GM12878 (cell line): ENCODE results near the gene GPC6. TPM values are rescaled to one million over a fixed set of nuclear protein-coding genes. Genes with fewer than 3 reads are reported as not detected.

ENCODE experiments used
- ATAC-seq: fragments of 200-7000 bp; cut with Tn5 transposase; 3 replicates; pipeline ENCODE4 v1.9.1; 2020; ENCODE audit warnings: mild to moderate bottlenecking, moderate library complexity
- BruUV-seq: library from RNA; stranded (reverse); fragments of 400-500 nt; replicated peaks from 2 replicates; lab custom pipeline; 2021; lab: Mats Ljungman, UMichigan
- CTCF ChIA-PET: fragments of 300-600 bp; sonication (Branson Sonifier 250); formaldehyde crosslinking; extraction: SDS; loops from one replicate; lab custom pipeline; 2021; ENCODE audit warnings: inconsistent platforms; lab: Yijun Ruan, JAX
- POLR2A ChIA-PET: fragments of 350-600 bp; formaldehyde crosslinking; extraction: SDS; loops from one replicate; lab custom pipeline; 2021; ENCODE audit warnings: inconsistent platforms; lab: Charles Lee
- RAD21 ChIA-PET: fragments of 300-600 bp; sonication (Branson Sonifier 250); formaldehyde crosslinking; loops from one replicate; lab custom pipeline; 2023; ENCODE audit warnings: antibody characterized with exemption; ENCODE audit not compliant: unreplicated experiment; lab: Charles Lee
- SMC1A ChIA-PET: fragments of 300-600 bp; sonication (Branson Sonifier 250); formaldehyde crosslinking; loops from one replicate; lab custom pipeline; 2023; ENCODE audit not compliant: unreplicated experiment, uncharacterized antibody; lab: Charles Lee
- DNase-seq: peaks from one replicate; pipeline ENCODE4 v3.0.0-alpha.2; 2011; ENCODE audit warnings: low read depth, low spot score
- FAIRE-seq: peaks from 3 replicates; lab custom pipeline; 2011; peaks lifted over from hg19 to GRCh38; lab: Jason Lieb, UNC
- H2AFZ ChIP-seq: 2 replicates; pipeline ENCODE4 v1.6.0; 2011; ENCODE audit warnings: low read depth, low read length, control low read depth; ENCODE audit not compliant: control insufficient read depth
- H3K27ac ChIP-seq: 2 replicates; pipeline ENCODE4 v1.5.1; 2011; ENCODE audit warnings: control low read depth; ENCODE audit not compliant: control insufficient read depth, insufficient read depth
- H3K27me3 ChIP-seq, 2 experiments: replicated peaks in 1 of 2; 2 replicates each; pipeline versions ENCODE4 v1.6.0 to v1.6.1; 2011; ENCODE audit warnings: low read length in 1 of 2; ENCODE audit not compliant: control insufficient read depth in 2 of 2, insufficient read depth in 2 of 2
- H3K36me3 ChIP-seq, 2 experiments: 2 replicates each; pipeline ENCODE4 v1.5.1; 2011; ENCODE audit warnings: low read length in 1 of 2; ENCODE audit not compliant: control insufficient read depth in 2 of 2, insufficient read depth in 2 of 2
- H3K4me1 ChIP-seq: 2 replicates; pipeline ENCODE4 v1.6.1; 2011; ENCODE audit warnings: mild to moderate bottlenecking, low read length, moderate library complexity, mixed read lengths; ENCODE audit not compliant: control insufficient read depth, insufficient read depth
- H3K4me2 ChIP-seq: 2 replicates; pipeline ENCODE4 v1.6.0; 2011; ENCODE audit warnings: control low read depth; ENCODE audit not compliant: control insufficient read depth, insufficient read depth
- H3K4me3 ChIP-seq: fragments of 200-600 bp; sonication (generic); 2 replicates; pipeline ENCODE4 v1.5.1; 2016
- H3K79me2 ChIP-seq: 2 replicates; pipeline ENCODE4 v1.6.0; 2011; ENCODE audit warnings: low read length; ENCODE audit not compliant: control insufficient read depth, insufficient read depth
- H3K9ac ChIP-seq: 2 replicates; pipeline ENCODE4 v1.8.0; 2011; ENCODE audit warnings: low read length, control low read depth, mixed read lengths; ENCODE audit not compliant: control insufficient read depth, insufficient read depth
- H3K9me3 ChIP-seq: replicated peaks from 3 replicates; pipeline ENCODE4 v1.5.1; 2011; ENCODE audit warnings: mild to moderate bottlenecking, low read length; ENCODE audit not compliant: control insufficient read depth, insufficient read depth
- H4K20me1 ChIP-seq: 2 replicates; pipeline ENCODE4 v1.6.0; 2011; ENCODE audit not compliant: control insufficient read depth, insufficient read depth
- ASH2L ChIP-seq: fragments of 300-600, 200-600 bp; sonication (generic); IDR thresholded peaks from 2 replicates; pipeline ENCODE4 v1.6.1; 2017; ENCODE audit warnings: low read depth, mild to moderate bottlenecking, borderline replicate concordance
- BCL11A ChIP-seq: IDR thresholded peaks from 2 replicates; pipeline ENCODE4 v1.6.1; 2011; ENCODE audit warnings: low read depth, low read length
- CEBPZ ChIP-seq: fragments of 150-350 bp; IDR thresholded peaks from 2 replicates; pipeline ENCODE4 v1.6.1; 2016; ENCODE audit warnings: low read depth, low read length
- CUX1 ChIP-seq: IDR thresholded peaks from 2 replicates; pipeline ENCODE4 v1.6.1; 2012; ENCODE audit warnings: improper control_type of control experiment, low read depth, low read length; ENCODE audit not compliant: insufficient replicate concordance
- E2F4 ChIP-seq: IDR thresholded peaks from 2 replicates; pipeline ENCODE4 v1.6.1; 2012; ENCODE audit warnings: low read depth, low read length, improper control_type of control experiment
- ELK1 ChIP-seq: IDR thresholded peaks from 2 replicates; pipeline ENCODE4 v1.6.1; 2012; ENCODE audit warnings: low read depth, low read length, improper control_type of control experiment
- IKZF2 ChIP-seq, 2 experiments: fragments of 450-650 bp; IDR thresholded peaks; 2 replicates each; pipeline ENCODE4 v1.6.1; 2017; ENCODE audit warnings: mild to moderate bottlenecking in 2 of 2, moderate library complexity in 2 of 2
- POLR2A ChIP-seq: IDR thresholded peaks from 2 replicates; pipeline ENCODE4 v1.6.1; 2011; ENCODE audit warnings: low read depth, mild to moderate bottlenecking, low read length
- ZNF592 ChIP-seq: fragments of 450-650 bp; IDR thresholded peaks from 2 replicates; pipeline ENCODE4 v1.6.1; 2017; ENCODE audit warnings: mild to moderate bottlenecking, moderate library complexity
- WGBS: methylation state at CpG from one replicate; pipeline ENCODE4 v1.1.6; 2016; ENCODE audit warnings: low lambda C conversion rate; ENCODE audit not compliant: insufficient replicate concordance, insufficient coverage; ENCODE audit errors: missing lambda C conversion rate; 5-methylcytosine and 5-hydroxymethylcytosine counted together
- in situ Hi-C: fragments of 300-500 bp; cut with MboI; formaldehyde crosslinking; loops from 9 replicates; pipeline ENCODE4 v1.14.3; 2018; ENCODE audit warnings: mixed read lengths
- intact Hi-C: fragments of 100-400 bp; cut with micrococcal nuclease; formaldehyde crosslinking; loops from one replicate; pipeline ENCODE4 v1.14.2; 2022; ENCODE audit not compliant: unreplicated experiment
- polyA plus RNA-seq, 11 experiments: library from polyadenylated mRNA; depleted of rRNA in 4 of 11; unstranded in 6 of 11; stranded (reverse) in 5 of 11; fragments of >200 nt; fragmentation: Nextera tagmentation in 4 of 11; fragmentation: Illumina TruSeq in 1 of 11; extraction: Ambion mirVana in 4 of 11; extraction: Trizol in 1 of 11; gene quantifications; 1 replicate in 1 of 11; 2 replicates in 10 of 11; pipeline versions ENCODE4 v1.2.1 to v1.2.3, GENCODE V29; 2011 to 2016; ENCODE audit warnings: inconsistent platforms in 2 of 11, missing spikeins in 2 of 11, low read depth in 1 of 11
- total RNA-seq, 4 experiments: library from RNA; depleted of rRNA in 3 of 4; stranded (reverse); fragments of >200 nt in 3 of 4; fragmentation: Illumina TruSeq in 1 of 4; extraction: Trizol in 1 of 4; gene quantifications; 2 replicates each; pipeline versions ENCODE4 v1.2.1 to v1.2.3, GENCODE V29; 2013 to 2021

The GPC6 gene
- total and polyA plus RNA-seq, 10 of the 15 experiments (the other 5 are each of a cell fraction or from before 2014, with no cell fraction given), result 0.03 to 0.04 (median 0.03) TPM; not detected in 7

DNA sequence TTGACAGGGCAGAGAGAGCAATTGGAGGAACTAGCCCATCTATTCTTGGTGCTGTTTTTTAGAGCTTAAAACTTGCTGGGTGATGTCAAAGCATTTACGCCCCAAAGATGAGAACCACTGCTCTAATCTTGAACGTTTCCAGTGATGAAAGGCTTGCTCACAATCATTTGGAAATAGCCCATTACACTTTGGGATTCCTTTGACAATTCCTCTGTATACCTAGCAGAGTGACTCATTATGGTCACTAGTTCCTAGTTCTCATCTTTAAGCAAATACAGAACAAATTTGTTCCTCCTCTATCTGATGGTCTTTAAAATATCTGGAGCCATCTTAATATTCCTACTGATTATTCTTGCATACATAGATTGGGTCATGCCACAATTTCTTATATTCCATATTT, 112.3 kb downstream of the GPC6 start:
- Histone ChIP-seq H3K27me3 (no peaks in the 10 kb centered on the region), H3K27ac (no peak overlapping the region), H3K4me3 (no peak overlapping the region), H3K79me2 (no peaks in the 10 kb centered on the region), H2AFZ (no peak overlapping the region), H3K9me3 (no peaks in the 10 kb centered on the region), H3K4me2 (no peak overlapping the region), H3K9ac (no peak overlapping the region), H4K20me1 (no peaks in the 10 kb centered on the region), H3K4me1 (no peaks in the 10 kb centered on the region), H3K36me3 (no peaks in the 10 kb centered on the region)
- CTCF ChIA-PET, result no interaction called here
- ATAC-seq (no peak), FAIRE-seq (no peak), DNase-seq (no peak)
- RAD21 ChIA-PET, result no interaction called here
- 50% methylated on average over 2 of the region's 2 CpGs for WGBS
- in situ Hi-C loops (no loop called here), intact Hi-C loops (no loop called here)
- POLR2A ChIA-PET, result no interaction called here
- SMC1A ChIA-PET, result no interaction called here
- BruUV-seq, result no TSS peak
- TF ChIP-seq CEBPZ (no peak), BCL11A (no peak), CUX1 (no peak), ZNF592 (no peak), ELK1 (no peak), ASH2L (no peak), E2F4 (no peak), IKZF2 (IDR thresholded peaks at IDR 0.05) (no peak), POLR2A (no peak)
